Measurements from ENCODE around the gene AARS1.

GRCh38 chr16:70255574-70255973, 33.7 kb downstream of the AARS1 start:
- TF ChIP-seq POLR2AphosphoS5 (IDR thresholded peaks at IDR 0.05; ENCODE audit: low read depth) (no peak), CTCF (conservative IDR thresholded peaks at IDR 0.05; ENCODE audit: low read depth in 2 of 2) (no peak), CREB1 (CRISPR knock-in tag; IDR thresholded peaks at IDR 0.05; ENCODE audit: low read depth) (no peak), EZH2 (IDR thresholded peaks at IDR 0.05; ENCODE audit: low read depth, unreplicated experiment) (no peak)

All from GM23338 (cell line).